Neural cell (in vitro differentiated cells): ENCODE data around the gene TFPI2.

ENCODE experiments used
- EZH2 ChIP-seq: fragments of 200-600, 300-800 bp; shearing (Covaris generic), sonication (generic); IDR thresholded peaks from 2 replicates; pipeline ENCODE4 v1.6.1; 2014; ENCODE audit warnings: antibody characterized with exemption, low read length, borderline replicate concordance, mild to moderate bottlenecking; ENCODE audit not compliant: insufficient read depth, poor library complexity, severe bottlenecking
- MXI1 ChIP-seq: fragments of 450-650 bp; conservative IDR thresholded peaks from 2 replicates; pipeline ENCODE4 v1.6.1; 2014; ENCODE audit warnings: antibody characterized with exemption, mild to moderate bottlenecking; ENCODE audit not compliant: poor library complexity, severe bottlenecking
- POLR2AphosphoS5 ChIP-seq: IDR thresholded peaks from 2 replicates; pipeline ENCODE4 v1.6.1; 2012
- RAD21 ChIP-seq: fragments of 450-650 bp; conservative IDR thresholded peaks from 2 replicates; pipeline ENCODE4 v1.6.1; 2014; ENCODE audit warnings: antibody characterized with exemption, mild to moderate bottlenecking, moderate library complexity
- TAF1 ChIP-seq: IDR thresholded peaks from 2 replicates; pipeline ENCODE4 v1.6.1; 2012; ENCODE audit warnings: low read depth
- TF ChIP-seq, protein P1 (sequence below): fragments of 450-650 bp; IDR thresholded peaks from 2 replicates; pipeline ENCODE4 v1.5.1; 2014; ENCODE audit warnings: antibody characterized with exemption, mild to moderate bottlenecking, moderate library complexity; ENCODE audit not compliant: poor library complexity, severe bottlenecking
- TF ChIP-seq, protein P2 (sequence below): IDR thresholded peaks from 2 replicates; pipeline ENCODE4 v1.6.1; 2012; ENCODE audit warnings: borderline replicate concordance

DNA sequence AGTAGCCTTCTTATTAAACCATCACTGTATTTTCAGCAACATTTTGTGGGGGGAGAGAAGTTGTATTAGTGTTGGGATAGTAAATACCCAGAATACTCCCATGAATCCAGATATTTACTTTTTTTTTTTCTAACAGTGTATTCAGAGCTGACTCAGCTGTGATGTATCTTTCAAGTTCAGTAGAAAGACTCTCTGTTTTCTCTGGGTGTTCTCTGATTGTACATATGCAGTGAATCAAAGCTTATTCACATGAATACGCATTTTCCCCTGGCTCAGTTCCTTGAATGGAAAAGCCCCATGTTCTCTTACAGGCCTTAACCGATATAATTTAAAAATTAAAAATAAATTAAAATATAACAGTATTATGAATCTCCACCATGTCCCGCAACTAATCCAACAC, 1.3 kb downstream of the TFPI2 start:
- TF ChIP-seq, protein P1, sequence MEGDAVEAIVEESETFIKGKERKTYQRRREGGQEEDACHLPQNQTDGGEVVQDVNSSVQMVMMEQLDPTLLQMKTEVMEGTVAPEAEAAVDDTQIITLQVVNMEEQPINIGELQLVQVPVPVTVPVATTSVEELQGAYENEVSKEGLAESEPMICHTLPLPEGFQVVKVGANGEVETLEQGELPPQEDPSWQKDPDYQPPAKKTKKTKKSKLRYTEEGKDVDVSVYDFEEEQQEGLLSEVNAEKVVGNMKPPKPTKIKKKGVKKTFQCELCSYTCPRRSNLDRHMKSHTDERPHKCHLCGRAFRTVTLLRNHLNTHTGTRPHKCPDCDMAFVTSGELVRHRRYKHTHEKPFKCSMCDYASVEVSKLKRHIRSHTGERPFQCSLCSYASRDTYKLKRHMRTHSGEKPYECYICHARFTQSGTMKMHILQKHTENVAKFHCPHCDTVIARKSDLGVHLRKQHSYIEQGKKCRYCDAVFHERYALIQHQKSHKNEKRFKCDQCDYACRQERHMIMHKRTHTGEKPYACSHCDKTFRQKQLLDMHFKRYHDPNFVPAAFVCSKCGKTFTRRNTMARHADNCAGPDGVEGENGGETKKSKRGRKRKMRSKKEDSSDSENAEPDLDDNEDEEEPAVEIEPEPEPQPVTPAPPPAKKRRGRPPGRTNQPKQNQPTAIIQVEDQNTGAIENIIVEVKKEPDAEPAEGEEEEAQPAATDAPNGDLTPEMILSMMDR, result no peak
- TF ChIP-seq TAF1, result no peak
- TF ChIP-seq POLR2AphosphoS5, result no peak
- no peak for TF ChIP-seq EZH2
- TF ChIP-seq MXI1, result no peak
- TF ChIP-seq, protein P2, sequence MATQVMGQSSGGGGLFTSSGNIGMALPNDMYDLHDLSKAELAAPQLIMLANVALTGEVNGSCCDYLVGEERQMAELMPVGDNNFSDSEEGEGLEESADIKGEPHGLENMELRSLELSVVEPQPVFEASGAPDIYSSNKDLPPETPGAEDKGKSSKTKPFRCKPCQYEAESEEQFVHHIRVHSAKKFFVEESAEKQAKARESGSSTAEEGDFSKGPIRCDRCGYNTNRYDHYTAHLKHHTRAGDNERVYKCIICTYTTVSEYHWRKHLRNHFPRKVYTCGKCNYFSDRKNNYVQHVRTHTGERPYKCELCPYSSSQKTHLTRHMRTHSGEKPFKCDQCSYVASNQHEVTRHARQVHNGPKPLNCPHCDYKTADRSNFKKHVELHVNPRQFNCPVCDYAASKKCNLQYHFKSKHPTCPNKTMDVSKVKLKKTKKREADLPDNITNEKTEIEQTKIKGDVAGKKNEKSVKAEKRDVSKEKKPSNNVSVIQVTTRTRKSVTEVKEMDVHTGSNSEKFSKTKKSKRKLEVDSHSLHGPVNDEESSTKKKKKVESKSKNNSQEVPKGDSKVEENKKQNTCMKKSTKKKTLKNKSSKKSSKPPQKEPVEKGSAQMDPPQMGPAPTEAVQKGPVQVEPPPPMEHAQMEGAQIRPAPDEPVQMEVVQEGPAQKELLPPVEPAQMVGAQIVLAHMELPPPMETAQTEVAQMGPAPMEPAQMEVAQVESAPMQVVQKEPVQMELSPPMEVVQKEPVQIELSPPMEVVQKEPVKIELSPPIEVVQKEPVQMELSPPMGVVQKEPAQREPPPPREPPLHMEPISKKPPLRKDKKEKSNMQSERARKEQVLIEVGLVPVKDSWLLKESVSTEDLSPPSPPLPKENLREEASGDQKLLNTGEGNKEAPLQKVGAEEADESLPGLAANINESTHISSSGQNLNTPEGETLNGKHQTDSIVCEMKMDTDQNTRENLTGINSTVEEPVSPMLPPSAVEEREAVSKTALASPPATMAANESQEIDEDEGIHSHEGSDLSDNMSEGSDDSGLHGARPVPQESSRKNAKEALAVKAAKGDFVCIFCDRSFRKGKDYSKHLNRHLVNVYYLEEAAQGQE, result no peak
- TF ChIP-seq RAD21, result no peak
